Neural crest cell (in vitro differentiated cells): ENCODE results near the gene TIMMDC1. TPM values are rescaled to one million over a fixed set of nuclear protein-coding genes. Genes with fewer than 3 reads are reported as not detected.

Source experiments
- DNase-seq: peaks from one replicate; pipeline ENCODE4 v3.0.0; 2021; ENCODE audit warnings: low read depth, mixed read lengths, low spot score
- H3K27ac Mint-ChIP-seq: one replicate; pipeline ENCODE4 v1.8.0; 2021; ENCODE audit warnings: mild to moderate bottlenecking, mixed read lengths; ENCODE audit not compliant: unreplicated experiment
- H3K27me3 Mint-ChIP-seq: 2 replicates; pipeline ENCODE4 v1.8.0; 2021; ENCODE audit warnings: low read depth, mild to moderate bottlenecking, mixed read lengths
- H3K36me3 Mint-ChIP-seq: 2 replicates; pipeline ENCODE4 v1.8.0; 2021; ENCODE audit warnings: low read depth, mild to moderate bottlenecking, mixed read lengths
- H3K4me1 Mint-ChIP-seq: 2 replicates; pipeline ENCODE4 v1.8.0; 2021; ENCODE audit warnings: mixed read lengths
- H3K4me3 Mint-ChIP-seq: one replicate; pipeline ENCODE4 v1.8.0; 2021; ENCODE audit warnings: mild to moderate bottlenecking, mixed read lengths
- H3K9me3 Mint-ChIP-seq: 2 replicates; pipeline ENCODE4 v1.8.0; 2021; ENCODE audit warnings: mixed read lengths
- total RNA-seq: library from RNA; stranded (reverse); gene quantifications from 2 replicates; pipeline ENCODE4 v1.2.1, GENCODE V29; 2021
- TF ChIP-seq, protein P1 (sequence below): fragments of 200-600 bp; sonication (generic); conservative IDR thresholded peaks from 2 replicates; pipeline ENCODE4 v1.5.0; 2021; ENCODE audit warnings: antibody characterized with exemption, mild to moderate bottlenecking

TIMMDC1 gene
- total RNA-seq, 1 donor from 2014 or later, result 94.2 TPM

DNA sequence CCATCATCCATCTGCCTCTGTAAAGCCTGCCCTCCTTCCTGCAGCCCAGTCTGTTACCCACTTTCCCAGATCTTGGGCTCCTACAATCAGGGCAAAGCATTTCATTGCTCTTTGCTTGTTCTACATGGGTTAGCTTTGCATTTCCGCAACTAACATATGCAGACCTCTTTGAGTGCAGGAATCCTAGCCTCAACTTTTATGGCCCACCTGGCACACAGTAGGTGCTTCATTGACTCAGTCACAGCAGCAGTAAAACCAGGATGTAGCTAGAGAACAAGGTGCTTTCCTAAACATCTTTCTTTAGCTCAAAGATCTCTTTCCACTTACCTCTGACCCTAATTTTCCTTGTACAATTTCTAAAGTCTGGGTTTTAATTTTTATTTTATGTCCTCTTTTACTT, 57.6 kb downstream of the TIMMDC1 start:
- Mint-ChIP-seq H3K4me3 (no peak overlapping the region), H3K27ac (peak overlapping the region; percentile 4), H3K4me1 (peaks cover 4% of the 10 kb centered on the region), H3K36me3 (no peaks in the 10 kb centered on the region), H3K27me3 (no peaks in the 10 kb centered on the region), H3K9me3 (peaks cover 2% of the 10 kb centered on the region)
- DNase-seq, result no peak
- TF ChIP-seq, protein P1, sequence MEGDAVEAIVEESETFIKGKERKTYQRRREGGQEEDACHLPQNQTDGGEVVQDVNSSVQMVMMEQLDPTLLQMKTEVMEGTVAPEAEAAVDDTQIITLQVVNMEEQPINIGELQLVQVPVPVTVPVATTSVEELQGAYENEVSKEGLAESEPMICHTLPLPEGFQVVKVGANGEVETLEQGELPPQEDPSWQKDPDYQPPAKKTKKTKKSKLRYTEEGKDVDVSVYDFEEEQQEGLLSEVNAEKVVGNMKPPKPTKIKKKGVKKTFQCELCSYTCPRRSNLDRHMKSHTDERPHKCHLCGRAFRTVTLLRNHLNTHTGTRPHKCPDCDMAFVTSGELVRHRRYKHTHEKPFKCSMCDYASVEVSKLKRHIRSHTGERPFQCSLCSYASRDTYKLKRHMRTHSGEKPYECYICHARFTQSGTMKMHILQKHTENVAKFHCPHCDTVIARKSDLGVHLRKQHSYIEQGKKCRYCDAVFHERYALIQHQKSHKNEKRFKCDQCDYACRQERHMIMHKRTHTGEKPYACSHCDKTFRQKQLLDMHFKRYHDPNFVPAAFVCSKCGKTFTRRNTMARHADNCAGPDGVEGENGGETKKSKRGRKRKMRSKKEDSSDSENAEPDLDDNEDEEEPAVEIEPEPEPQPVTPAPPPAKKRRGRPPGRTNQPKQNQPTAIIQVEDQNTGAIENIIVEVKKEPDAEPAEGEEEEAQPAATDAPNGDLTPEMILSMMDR, result no peak

DNA sequence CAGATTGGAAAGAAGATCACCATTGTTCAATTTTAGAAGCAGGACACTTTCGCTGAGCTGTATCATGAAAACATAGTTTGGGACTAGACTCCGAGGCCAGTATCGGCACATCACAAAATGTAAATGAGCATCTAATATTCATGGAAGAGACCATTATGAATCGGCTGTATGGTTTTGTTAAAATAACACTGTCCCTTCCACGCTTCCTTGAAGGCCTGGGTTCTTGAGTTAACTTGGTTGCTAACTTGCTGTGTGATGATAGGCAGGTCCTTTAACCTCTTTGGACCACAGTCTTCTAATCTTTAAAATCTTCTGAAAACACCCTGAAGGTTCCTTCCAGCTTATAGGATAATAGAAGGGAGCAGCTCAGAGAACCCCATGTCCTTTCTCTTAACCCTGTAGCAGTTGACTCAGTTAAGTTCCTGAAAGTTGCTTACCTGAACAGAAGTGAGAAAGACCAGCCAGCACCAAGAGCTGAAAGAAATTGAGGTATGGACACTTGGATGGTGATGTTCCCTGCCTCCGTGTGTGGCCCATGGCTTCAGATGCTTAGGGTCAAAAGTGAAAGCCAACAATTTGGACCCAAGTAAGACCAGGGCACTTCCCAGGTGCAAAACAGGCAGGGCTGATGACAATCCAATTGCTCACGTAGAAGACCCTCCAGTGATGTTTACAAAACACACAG, 59.0 kb downstream of the TIMMDC1 start:
- no peak for DNase-seq
- peaks cover 4% of the 10 kb centered on the region for H3K4me1 Mint-ChIP-seq
- no peak overlapping the region for H3K27ac Mint-ChIP-seq
- no peaks in the 10 kb centered on the region for H3K27me3 Mint-ChIP-seq
- no peak overlapping the region for H3K4me3 Mint-ChIP-seq
- peaks cover 2% of the 10 kb centered on the region for H3K9me3 Mint-ChIP-seq
- H3K36me3 Mint-ChIP-seq, result no peaks in the 10 kb centered on the region
- TF ChIP-seq, protein P1, result no peak

DNA sequence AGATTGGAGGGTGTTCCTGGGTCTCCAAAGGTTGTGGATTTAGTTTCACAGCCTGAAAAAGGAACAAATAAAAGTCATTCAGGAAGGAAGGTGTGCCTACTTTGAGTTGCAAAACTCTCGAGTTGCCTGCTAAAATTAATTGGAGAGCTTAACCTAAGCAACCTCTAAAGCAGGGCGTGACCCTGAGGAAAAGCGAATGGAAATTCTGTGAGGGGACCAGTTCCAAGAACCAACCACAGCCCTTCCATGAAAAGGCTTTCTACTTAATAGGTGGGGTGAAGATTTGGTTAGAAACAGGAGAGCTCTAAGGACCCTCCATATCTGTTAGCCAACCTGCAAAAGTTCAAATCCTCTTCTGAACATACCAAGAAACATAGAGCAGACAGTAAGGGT, 59.5 kb downstream of the TIMMDC1 start:
- H3K9me3 Mint-ChIP-seq, result peaks cover 2% of the 10 kb centered on the region
- no peak for DNase-seq
- no peaks in the 10 kb centered on the region for H3K27me3 Mint-ChIP-seq
- TF ChIP-seq, protein P1, result no peak
- no peaks in the 10 kb centered on the region for H3K36me3 Mint-ChIP-seq
- H3K27ac Mint-ChIP-seq, result no peak overlapping the region
- peaks cover 4% of the 10 kb centered on the region for H3K4me1 Mint-ChIP-seq
- no peak overlapping the region for H3K4me3 Mint-ChIP-seq

DNA sequence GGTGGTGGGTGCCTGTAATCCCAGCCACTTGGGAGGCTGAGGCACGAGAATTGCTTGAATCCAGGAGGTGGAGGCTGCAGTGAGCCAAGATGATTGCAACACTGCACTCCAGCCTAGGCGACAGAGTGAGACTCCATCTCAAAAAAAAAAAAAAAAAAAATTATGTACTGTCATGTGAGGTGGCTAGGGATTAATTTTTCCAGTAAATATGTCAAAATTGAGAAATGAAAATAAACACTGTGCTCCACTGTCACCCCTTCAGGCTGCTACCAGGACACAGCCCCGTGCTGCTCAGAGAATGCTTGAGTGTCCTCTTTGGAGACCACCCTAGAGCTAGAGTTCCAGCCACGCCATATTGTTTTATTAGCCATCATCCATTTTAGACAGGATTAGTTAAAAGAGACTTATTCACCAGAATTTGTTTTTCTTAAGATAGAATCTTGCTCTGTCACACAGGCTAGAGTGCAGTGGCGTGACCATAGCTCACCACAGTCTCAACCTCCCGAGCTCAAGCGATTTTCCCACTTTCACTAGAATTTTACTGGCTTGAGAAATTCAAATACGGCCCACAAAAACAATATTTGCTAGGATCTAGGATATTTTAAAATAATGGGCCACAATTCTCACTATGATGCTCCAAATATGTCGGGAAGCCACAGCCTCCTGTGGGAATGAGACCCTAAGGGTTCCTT, 60.4 kb downstream of the TIMMDC1 start:
- Mint-ChIP-seq H3K36me3 (no peaks in the 10 kb centered on the region), H3K4me1 (peaks cover 4% of the 10 kb centered on the region), H3K27ac (no peak overlapping the region), H3K9me3 (peaks cover 2% of the 10 kb centered on the region), H3K4me3 (no peak overlapping the region), H3K27me3 (no peaks in the 10 kb centered on the region)
- TF ChIP-seq, protein P1, result no peak
- DNase-seq, result no peak

DNA sequence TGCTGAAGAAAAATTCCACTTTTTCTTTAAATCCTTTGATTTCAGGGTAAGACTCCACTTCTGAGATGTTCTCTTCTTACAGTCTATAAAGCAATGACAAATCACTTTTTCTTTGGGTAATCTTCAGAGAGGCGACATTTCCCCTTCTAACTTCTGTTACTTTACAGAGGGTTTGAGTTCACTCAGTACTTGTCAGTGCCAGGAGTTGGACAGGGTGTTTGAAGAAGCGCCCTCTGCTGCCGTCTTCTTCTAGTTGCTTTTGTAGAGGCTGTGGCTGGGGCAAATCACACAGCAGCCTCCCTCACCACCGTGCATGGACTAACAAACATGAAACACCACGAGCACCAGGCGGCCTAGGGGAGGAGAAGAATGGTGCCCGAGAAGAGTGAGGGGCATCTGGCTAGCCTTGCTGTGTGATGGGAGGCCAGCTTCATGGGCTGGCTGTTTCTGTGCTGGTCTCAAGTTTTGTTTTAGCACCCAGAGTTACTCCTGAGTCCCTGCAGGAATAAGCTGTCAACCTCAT, 61.2 kb downstream of the TIMMDC1 start, which contains the start of gene CD80:
TSS of gene CD80 (minus strand) at position 174 of the 523 bp plus-strand sequence. CDS start 1,886 bp downstream, outside the sequence.
- DNase-seq, result peak; percentile 14

More for the DNA sequence above, 61.2 kb downstream of the TIMMDC1 start, which contains the start of gene CD80:
- Mint-ChIP-seq H3K4me3 (no peak within 1 kb of the TSS), H3K27ac (no peak within 1 kb of the TSS), H3K9me3 (peaks cover 2% of the 10 kb centered on the region), H3K4me1 (peaks cover 4% of the 10 kb centered on the region), H3K27me3 (no peaks in the 10 kb centered on the region), H3K36me3 (no peaks in the 10 kb centered on the region)
- TF ChIP-seq, protein P1, result peak; percentile 47
